SK-N-SH (cell line): ENCODE measurements around the gene DMD. TPM values are rescaled to one million over a fixed set of nuclear protein-coding genes. Genes with fewer than 3 reads are reported as not detected.

Source experiments
- CTCF ChIA-PET: fragments of 300-600, 350-600 bp; formaldehyde crosslinking; extraction: SDS; loops from one replicate; lab custom pipeline; 2021; lab: Yijun Ruan, JAX
- POLR2A ChIA-PET: fragments of 350-600 bp; sonication (Branson Sonifier 250); formaldehyde crosslinking; extraction: SDS; loops from one replicate; lab custom pipeline; 2020; ENCODE audit warnings: antibody characterized with exemption, inconsistent platforms; lab: Yijun Ruan, JAX
- DNase-seq: peaks from one replicate; pipeline ENCODE4 v3.0.0; 2012
- H2AFZ ChIP-seq: fragments of 200-600 bp; sonication (generic); 2 replicates; pipeline ENCODE4 v1.8.1; 2016; ENCODE audit warnings: antibody characterized with exemption, mild to moderate bottlenecking, low read depth
- H3F3A ChIP-seq: fragments of 200-600 bp; sonication (generic); replicated peaks from 2 replicates; pipeline ENCODE3; 2016; ENCODE audit warnings: antibody characterized with exemption, mild to moderate bottlenecking; ENCODE audit not compliant: insufficient read depth
- H3K27ac ChIP-seq, 2 experiments: fragments of 200-500 bp in 1 of 2; fragments of 200-600 bp in 1 of 2; sonication (Bioruptor generic) in 1 of 2; sonication (generic), shearing (Covaris generic) in 1 of 2; 2 replicates each; pipeline versions ENCODE4 v1.5.1 to v1.6.1; 2014 to 2016; ENCODE audit warnings: low read depth in 2 of 2, inconsistent platforms in 1 of 2, low read length in 1 of 2, mild to moderate bottlenecking in 1 of 2, mixed read lengths in 1 of 2
- H3K27me3 ChIP-seq: fragments of 200-600 bp; sonication (generic), shearing (Covaris generic); 2 replicates; pipeline ENCODE4 v1.6.1; 2016; ENCODE audit warnings: mixed run types; ENCODE audit not compliant: insufficient read depth
- H3K36me3 ChIP-seq, 2 experiments: fragments of 200-500 bp in 1 of 2; fragments of 200-600 bp in 1 of 2; sonication (Bioruptor generic) in 1 of 2; sonication (generic) in 1 of 2; replicated peaks in 1 of 2; 2 replicates each; pipeline versions ENCODE3 to v1.5.1; 2014 to 2016; ENCODE audit warnings: low read length in 1 of 2, mild to moderate bottlenecking in 1 of 2; ENCODE audit not compliant: insufficient read depth in 2 of 2, control insufficient read depth in 1 of 2
- H3K4me1 ChIP-seq, 2 experiments: fragments of 200-500 bp in 1 of 2; fragments of 200-600 bp in 1 of 2; sonication (Bioruptor generic) in 1 of 2; sonication (generic), shearing (Covaris generic) in 1 of 2; 2 replicates each; pipeline versions ENCODE4 v1.5.1 to v1.6.1; 2014 to 2016; ENCODE audit warnings: low read depth in 1 of 2, low read length in 1 of 2, mixed run types in 1 of 2; ENCODE audit not compliant: insufficient read depth in 2 of 2, control insufficient read depth in 1 of 2
- H3K4me2 ChIP-seq: fragments of 200-600 bp; sonication (generic), shearing (Covaris generic); 2 replicates; pipeline ENCODE4 v1.6.1; 2017; ENCODE audit warnings: mixed run types
- H3K4me3 ChIP-seq, 2 experiments: fragments of 200-500 bp in 1 of 2; fragments of 200-600 bp in 1 of 2; sonication (Bioruptor generic) in 1 of 2; sonication (generic), shearing (Covaris generic) in 1 of 2; 2 replicates each; pipeline versions ENCODE4 v1.5.1 to v1.8.1; 2014 to 2016; ENCODE audit warnings: low read depth in 2 of 2, inconsistent platforms in 1 of 2, low read length in 1 of 2, mild to moderate bottlenecking in 1 of 2, mixed read lengths in 1 of 2, moderate library complexity in 1 of 2
- H3K79me2 ChIP-seq: fragments of 200-600 bp; sonication (generic); 2 replicates; pipeline ENCODE4 v1.8.1; 2017; ENCODE audit warnings: mild to moderate bottlenecking; ENCODE audit not compliant: insufficient read depth
- H3K9ac ChIP-seq: fragments of 200-600 bp; sonication (generic); 2 replicates; pipeline ENCODE4 v1.6.1; 2017; ENCODE audit warnings: mixed run types
- H3K9me2 ChIP-seq: fragments of 200-600 bp; sonication (generic); 2 replicates; pipeline ENCODE4 v1.6.1; 2017; ENCODE audit warnings: mixed run types
- H3K9me3 ChIP-seq: fragments of 200-600 bp; sonication (generic); 2 replicates; pipeline ENCODE4 v1.6.1; 2017; ENCODE audit warnings: mixed run types, mild to moderate bottlenecking, moderate library complexity
- H4K20me1 ChIP-seq: fragments of 200-600 bp; sonication (generic); 2 replicates; pipeline ENCODE4 v1.6.1; 2017; ENCODE audit warnings: mild to moderate bottlenecking, mixed run types; ENCODE audit not compliant: insufficient read depth
- CHD2 ChIP-seq: fragments of 150-350 bp; IDR thresholded peaks from 2 replicates; pipeline ENCODE4 v1.6.1; 2018; ENCODE audit warnings: low read length; ENCODE audit not compliant: partially characterized antibody
- EZH2phosphoT487 ChIP-seq: fragments of 200-600 bp; sonication (generic); IDR thresholded peaks from 2 replicates; pipeline ENCODE4 v1.6.1; 2017; ENCODE audit warnings: low read depth, mixed run types, mild to moderate bottlenecking, antibody characterized with exemption, moderate library complexity, borderline replicate concordance
- FOSL2 ChIP-seq: IDR thresholded peaks from 2 replicates; pipeline ENCODE4 v1.4.0; 2012; ENCODE audit warnings: low read depth, mild to moderate bottlenecking, moderate library complexity, borderline replicate concordance
- GABPA ChIP-seq: IDR thresholded peaks from 2 replicates; pipeline ENCODE4 v1.4.0; 2012; ENCODE audit warnings: low read depth, mild to moderate bottlenecking
- RAD21 ChIP-seq: IDR thresholded peaks from 2 replicates; pipeline ENCODE4 v1.6.1; 2012; ENCODE audit warnings: mild to moderate bottlenecking, low read length
- RCOR1 ChIP-seq: fragments of 150-350 bp; IDR thresholded peaks from 2 replicates; pipeline ENCODE4 v1.6.1; 2017; ENCODE audit warnings: antibody characterized with exemption, low read length
- REST ChIP-seq: IDR thresholded peaks from 2 replicates; pipeline ENCODE4 v1.6.1; 2012; ENCODE audit warnings: mild to moderate bottlenecking, low read depth, low read length, moderate library complexity
- TCF12 ChIP-seq: IDR thresholded peaks from 2 replicates; pipeline ENCODE4 v1.4.0; 2012
- TEAD4 ChIP-seq: IDR thresholded peaks from 2 replicates; pipeline ENCODE4 v1.4.0; 2012; ENCODE audit warnings: mild to moderate bottlenecking, borderline replicate concordance; ENCODE audit not compliant: insufficient read depth
- WGBS: methylation state at CpG from one replicate; pipeline ENCODE4 v1.1.6; 2017; ENCODE audit warnings: low lambda C conversion rate; 5-methylcytosine and 5-hydroxymethylcytosine counted together
- polyA plus RNA-seq, 3 experiments: library from polyadenylated mRNA; depleted of rRNA; stranded (reverse); fragments of >200 nt; gene quantifications; 2 replicates each; pipeline ENCODE4 v1.2.3, GENCODE V29; 2012
- TF ChIP-seq, protein P1 (sequence below): fragments of 150-350 bp; IDR thresholded peaks from 2 replicates; pipeline ENCODE4 v1.6.1; 2016; ENCODE audit warnings: mild to moderate bottlenecking, low read depth, low read length

The DMD gene
- polyA plus RNA-seq, 1 of the 3 experiments (the other 2 are of a cell fraction), result 3.9 TPM

DNA sequence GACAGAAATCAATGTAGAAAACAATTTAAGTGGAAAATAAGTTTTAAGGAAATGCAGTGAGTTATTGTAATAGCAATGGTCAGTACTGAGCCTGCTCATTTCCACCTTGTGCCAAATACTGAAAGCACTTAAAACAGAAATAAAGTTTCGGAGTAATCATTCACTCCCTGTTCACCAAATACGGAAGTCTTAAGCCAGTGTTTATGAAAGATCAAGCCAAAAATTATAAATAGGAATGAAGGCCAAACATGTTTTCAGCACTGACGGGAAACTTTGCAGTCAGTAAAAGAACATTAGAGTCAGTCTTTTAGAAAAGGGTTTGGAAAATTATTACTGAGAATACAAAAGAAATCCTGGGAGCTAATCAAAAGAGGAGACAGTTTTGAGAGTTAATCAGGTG is 178.6 kb downstream of the DMD start:
- no peaks in the 10 kb centered on the region for H3K4me1 ChIP-seq
- ChIA-PET POLR2A (no interaction called here), CTCF (no interaction called here)
- H3K27ac ChIP-seq, result no peak overlapping the region
- H3K4me3 ChIP-seq, result no peak overlapping the region
- H3K9me3 ChIP-seq, result no peaks in the 10 kb centered on the region
- no peaks in the 10 kb centered on the region for H3K9me2 ChIP-seq
- H3K79me2 ChIP-seq, result no peaks in the 10 kb centered on the region
- 20% methylated on average over 3 of the region's 3 CpGs for WGBS
- H2AFZ ChIP-seq, result no peak overlapping the region
- H3K4me2 ChIP-seq, result no peak overlapping the region
- no peaks in the 10 kb centered on the region for H3K27me3 ChIP-seq
- DNase-seq, result no peak
- H3F3A ChIP-seq, result no peaks in the 10 kb centered on the region
- no peak overlapping the region for H3K9ac ChIP-seq
- no peaks in the 10 kb centered on the region for H4K20me1 ChIP-seq
- TF ChIP-seq EZH2phosphoT487, result no peak
- no peak for TF ChIP-seq GABPA
- TF ChIP-seq CHD2, result no peak
- TF ChIP-seq REST, result no peak
- TF ChIP-seq RCOR1, result no peak
- no peak for TF ChIP-seq FOSL2
- no peak for TF ChIP-seq TEAD4
- no peak for TF ChIP-seq TCF12
- TF ChIP-seq, protein P1, sequence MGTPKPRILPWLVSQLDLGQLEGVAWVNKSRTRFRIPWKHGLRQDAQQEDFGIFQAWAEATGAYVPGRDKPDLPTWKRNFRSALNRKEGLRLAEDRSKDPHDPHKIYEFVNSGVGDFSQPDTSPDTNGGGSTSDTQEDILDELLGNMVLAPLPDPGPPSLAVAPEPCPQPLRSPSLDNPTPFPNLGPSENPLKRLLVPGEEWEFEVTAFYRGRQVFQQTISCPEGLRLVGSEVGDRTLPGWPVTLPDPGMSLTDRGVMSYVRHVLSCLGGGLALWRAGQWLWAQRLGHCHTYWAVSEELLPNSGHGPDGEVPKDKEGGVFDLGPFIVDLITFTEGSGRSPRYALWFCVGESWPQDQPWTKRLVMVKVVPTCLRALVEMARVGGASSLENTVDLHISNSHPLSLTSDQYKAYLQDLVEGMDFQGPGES, result no peak
- H3K36me3 ChIP-seq, result no peaks in the 10 kb centered on the region

- no peak overlapping the region for H3K4me2 ChIP-seq
- no peaks in the 10 kb centered on the region for H3K36me3 ChIP-seq
- H3K27ac ChIP-seq, result no peak overlapping the region
- H3K79me2 ChIP-seq, result no peaks in the 10 kb centered on the region
- ChIA-PET POLR2A (no interaction called here), CTCF (interaction anchor here (0.6 kb wide), 1 partner anchor 260 kb away, joined by 3 read pairs; no protein-coding TSS in a partner anchor)
- 0 out of 2 replicates have a peak, but pooled peaks cover 3% of the 10 kb centered on the region for H3K9me2 ChIP-seq
- TF ChIP-seq RAD21, result no peak
- H3K27me3 ChIP-seq, result no peaks in the 10 kb centered on the region
- no peak overlapping the region for H2AFZ ChIP-seq
- peaks cover 5% of the 10 kb centered on the region for H3F3A ChIP-seq
- DNase-seq, result no peak
- no peak overlapping the region for H3K4me3 ChIP-seq
- H3K9me3 ChIP-seq, result no peaks in the 10 kb centered on the region; the same call in 1 of the 2 replicates
- WGBS, result 26% methylated on average over 6 of the region's 6 CpGs
- no peak overlapping the region for H3K9ac ChIP-seq
- no peaks in the 10 kb centered on the region for H3K4me1 ChIP-seq
- H4K20me1 ChIP-seq, result no peaks in the 10 kb centered on the region
Measured at GRCh38 chrX:33014949-33015348, 196.4 kb downstream of the DMD start.
